HG02885 (cell line): ENCODE data around the gene PPP1R3F.

Experiments
- ATAC-seq: cut with Tn5 transposase; IDR thresholded peaks from one replicate; pipeline ENCODE4 v1.9.1; 2021; ENCODE audit warnings: mild to moderate bottlenecking; ENCODE audit not compliant: unreplicated experiment, poor library complexity

Gene PPP1R3F

GRCh38 chrX:49247916-49248811, 21.4 kb upstream of the PPP1R3F start:
- no peak for ATAC-seq

GRCh38 chrX:49249071-49249470, 20.5 kb upstream of the PPP1R3F start:
- ATAC-seq = no peak

- no peak for ATAC-seq
Measured at GRCh38 chrX:49249616-49250015, 20.0 kb upstream of the PPP1R3F start.

DNA sequence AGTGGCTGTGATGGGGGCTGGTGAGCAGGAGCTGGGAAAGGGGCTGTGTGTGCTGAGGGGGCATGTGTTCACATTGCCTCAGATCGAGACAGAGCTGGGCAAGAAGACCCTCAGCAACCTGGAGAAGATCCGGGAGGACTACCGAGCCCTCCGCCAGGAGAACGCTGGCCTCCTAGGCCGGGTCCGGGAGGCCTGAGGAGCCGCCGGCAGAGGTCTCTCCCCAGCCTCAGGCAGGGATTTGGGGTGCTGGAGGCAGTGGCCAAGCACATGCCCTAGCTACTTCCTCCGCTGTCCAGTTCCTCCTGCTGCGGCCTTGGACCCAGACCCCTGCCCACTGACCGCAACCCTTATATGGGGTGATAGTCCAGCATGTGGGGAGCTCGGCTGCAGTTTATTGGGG, 19.5 kb upstream of the PPP1R3F start:
- ATAC-seq = no peak

GRCh38 chrX:49250578-49250977, 19.0 kb upstream of the PPP1R3F start:
- ATAC-seq = no peak

DNA sequence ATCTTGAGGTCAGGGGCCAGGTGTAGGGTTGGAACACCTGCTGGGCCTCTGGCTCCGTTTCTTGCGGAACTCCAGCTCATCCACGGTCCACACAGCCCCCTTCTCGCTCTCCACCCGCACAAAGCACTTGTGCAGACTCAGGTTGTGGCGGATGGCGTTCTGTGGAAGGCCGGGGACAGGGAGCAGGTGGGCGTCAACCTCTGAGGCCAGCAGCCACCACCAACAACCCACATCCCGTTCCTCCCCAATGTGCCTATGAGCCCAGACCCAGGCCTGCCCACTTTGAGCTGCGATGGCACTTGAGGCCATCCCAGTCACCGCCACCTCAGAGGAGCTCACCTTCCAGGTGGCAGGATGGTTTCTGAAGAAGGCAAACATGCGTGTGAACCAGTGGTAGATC, 18.3 kb upstream of the PPP1R3F start:
- ATAC-seq = no peak

- ATAC-seq = no peak
Measured at GRCh38 chrX:49254639-49255038, 15.0 kb upstream of the PPP1R3F start.

DNA sequence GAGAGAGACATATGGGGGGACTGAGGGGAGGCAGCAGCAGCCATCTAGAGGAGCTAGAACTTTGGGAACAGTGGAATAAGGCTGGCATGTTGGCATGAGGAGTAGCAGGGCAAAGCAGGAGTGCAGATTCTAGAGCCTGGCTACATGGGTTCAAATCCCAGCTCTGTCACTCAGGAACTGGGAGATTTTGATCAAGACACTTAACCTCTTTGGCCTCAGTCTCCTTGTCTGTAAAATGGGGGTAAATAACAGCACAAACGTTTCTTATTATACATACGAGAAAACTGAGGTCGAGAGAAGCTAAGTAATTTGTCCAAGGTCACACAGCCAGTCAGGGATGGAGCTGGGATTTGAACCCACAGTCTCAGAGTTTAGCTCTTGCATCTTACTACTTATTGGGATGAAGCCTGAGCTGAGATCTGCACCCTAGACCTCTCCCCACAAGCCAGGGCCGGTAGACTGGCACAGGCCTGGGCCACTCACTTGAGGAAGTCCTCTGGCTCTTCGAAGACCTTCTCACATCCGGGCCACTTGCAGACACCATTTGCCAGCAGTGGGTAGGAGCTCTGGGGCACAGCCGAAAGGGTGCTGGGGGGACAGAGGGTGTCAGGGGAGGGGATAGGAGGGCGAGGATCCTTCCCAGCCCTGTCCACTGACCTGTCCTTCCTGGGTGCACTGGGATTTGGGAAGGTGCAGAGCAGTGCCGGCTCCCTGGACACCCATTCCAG, 13.2 kb upstream of the PPP1R3F start:
- ATAC-seq = no peak

DNA sequence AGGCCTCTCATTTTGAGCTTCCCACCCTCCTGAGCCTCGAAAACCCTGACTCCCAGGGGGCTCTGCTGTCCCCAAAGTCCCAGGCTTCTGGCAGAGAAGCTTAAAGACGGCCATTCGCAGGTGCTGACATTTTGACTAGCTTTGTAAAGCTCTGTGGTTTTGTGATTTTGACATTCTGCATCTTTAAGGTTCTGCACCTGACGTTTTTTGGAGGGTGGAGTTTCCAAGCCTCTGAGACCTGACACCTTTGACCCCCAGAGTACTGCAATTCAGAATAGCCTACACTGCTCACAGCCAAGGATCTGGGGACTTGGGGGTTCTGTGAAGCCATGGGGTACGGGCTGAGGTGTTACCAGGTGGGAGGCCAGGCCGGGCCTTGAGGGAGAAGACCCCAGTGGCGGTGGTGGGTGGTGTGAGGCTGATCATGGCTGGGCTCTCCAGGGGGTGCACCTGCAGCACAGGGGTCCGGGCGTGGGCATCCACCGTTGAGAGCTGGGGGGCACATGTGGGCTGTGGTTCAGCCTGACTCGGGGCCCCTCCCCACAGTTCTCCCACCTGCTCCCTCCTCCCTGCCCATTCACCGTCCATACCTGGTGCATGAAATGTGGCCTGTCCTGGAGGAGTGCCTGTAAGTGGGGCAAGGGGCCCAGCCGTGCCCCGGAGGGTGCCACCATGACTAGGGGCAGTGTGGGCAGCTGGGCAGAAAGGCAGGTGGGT, 12.4 kb upstream of the PPP1R3F start:
- no peak for ATAC-seq

GRCh38 chrX:49257846-49258748, 11.5 kb upstream of the PPP1R3F start:
- no peak for ATAC-seq

DNA sequence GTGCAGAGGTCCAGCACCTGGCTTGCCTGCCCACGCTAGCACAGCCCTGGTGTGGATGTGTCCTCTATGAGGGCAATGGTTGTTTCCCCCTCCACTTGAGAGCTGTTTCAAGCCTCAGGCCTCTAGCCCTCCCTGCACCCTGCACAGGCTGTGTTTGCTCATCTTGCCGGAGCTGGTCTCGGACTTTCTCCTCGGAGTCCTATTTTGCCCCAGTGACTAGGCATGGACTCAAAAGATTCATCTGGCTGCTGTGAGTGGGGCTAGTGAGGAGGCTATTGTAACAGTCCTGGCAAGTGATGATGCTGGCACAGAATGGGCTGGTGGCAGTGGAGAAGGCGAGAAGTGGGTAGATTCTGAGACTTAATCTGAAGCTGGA, 10.9 kb upstream of the PPP1R3F start:
- no peak for ATAC-seq

- ATAC-seq = no peak
Measured at GRCh38 chrX:49260221-49260985, 9.2 kb upstream of the PPP1R3F start.

GRCh38 chrX:49262603-49263002, 7.0 kb upstream of the PPP1R3F start:
- ATAC-seq = no peak

- no peak for ATAC-seq
Measured at GRCh38 chrX:49263631-49264030, 6.0 kb upstream of the PPP1R3F start.

- no peak for ATAC-seq
Measured at GRCh38 chrX:49264460-49264859, 5.1 kb upstream of the PPP1R3F start, which contains the start of gene FOXP3. TSS of gene FOXP3 (minus strand) at chrX:49264710. CDS start at chrX:49258505, 6,205 bp downstream.

GRCh38 chrX:49266523-49267445, 2.8 kb upstream of the PPP1R3F start:
- no peak for ATAC-seq

DNA sequence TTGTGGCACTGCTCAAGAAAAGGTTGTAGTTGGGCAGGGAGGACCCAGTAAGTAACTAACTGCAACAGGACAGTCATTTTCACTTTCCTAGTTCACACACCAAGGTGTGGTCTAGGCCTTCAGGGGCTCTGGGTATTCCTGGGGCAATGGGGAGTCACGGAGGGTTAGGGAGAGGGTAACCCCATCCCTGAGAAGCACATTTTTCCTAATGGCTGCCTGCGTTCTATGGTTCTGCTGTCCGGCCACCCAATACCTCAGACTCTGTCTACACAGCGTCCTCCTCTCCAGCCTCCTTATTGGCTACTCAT, 937 bp upstream of the PPP1R3F start:
- ATAC-seq = no peak

DNA sequence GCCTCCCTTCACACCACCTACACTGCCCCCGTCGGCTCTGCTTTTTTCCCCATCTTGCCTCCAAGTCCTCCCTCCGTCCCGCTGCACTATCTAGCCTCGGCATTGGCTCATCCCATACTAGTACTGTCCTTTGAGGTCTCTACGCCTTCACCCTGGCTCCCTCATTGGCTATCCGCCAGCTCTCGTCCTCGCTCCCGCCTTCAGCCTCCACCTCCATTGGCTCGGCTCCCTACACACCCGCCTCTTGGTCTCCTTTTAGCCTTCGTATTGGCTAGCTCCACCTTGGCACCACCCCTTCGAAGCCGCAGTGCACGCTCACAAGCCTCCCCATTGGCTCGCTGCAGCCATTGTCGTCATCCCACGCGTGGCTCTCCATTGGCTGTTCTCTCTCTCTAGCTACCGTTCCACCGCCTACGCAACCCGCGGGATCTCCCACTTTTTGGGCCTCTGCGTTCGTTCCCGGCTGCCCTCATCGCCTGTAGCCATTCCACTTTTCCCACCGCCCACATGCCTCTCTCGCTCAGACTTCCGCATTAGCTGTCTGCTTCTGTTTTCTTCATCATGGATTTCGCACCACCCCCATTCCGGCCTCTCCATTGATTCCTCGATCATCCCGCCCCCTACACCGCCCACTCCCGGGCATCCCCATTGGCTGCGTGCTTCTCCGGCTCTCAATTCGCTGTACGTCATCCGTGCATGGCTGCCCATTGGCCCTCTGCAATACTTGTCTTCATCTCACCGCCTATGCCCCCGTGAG, 405 bp upstream of the PPP1R3F start:
- ATAC-seq = peak; percentile 84
